Mucosa of stomach (tissue), 1 donor: ENCODE measurements around the gene PLD1.

Experiments
- H3K27me3 ChIP-seq: one replicate; pipeline ENCODE4 v1.7.0; 2013; ENCODE audit warnings: mild to moderate bottlenecking, low read length; ENCODE audit not compliant: control insufficient read depth, insufficient read depth
- H3K36me3 ChIP-seq: one replicate; pipeline ENCODE4 v1.7.0; 2013; ENCODE audit warnings: low read length; ENCODE audit not compliant: control insufficient read depth, insufficient read depth
- H3K4me1 ChIP-seq: one replicate; pipeline ENCODE4 v1.7.0; 2013; ENCODE audit warnings: mild to moderate bottlenecking, low read length; ENCODE audit not compliant: control insufficient read depth, insufficient read depth
- H3K4me3 ChIP-seq: one replicate; pipeline ENCODE4 v1.7.0; 2013; ENCODE audit warnings: low read length
- H3K9ac ChIP-seq: one replicate; pipeline ENCODE4 v1.7.0; 2013; ENCODE audit warnings: mild to moderate bottlenecking, low read length, moderate library complexity
- H3K9me3 ChIP-seq: one replicate; pipeline ENCODE4 v1.7.0; 2013; ENCODE audit warnings: mild to moderate bottlenecking, low read length, moderate library complexity; ENCODE audit not compliant: control insufficient read depth
- donor health status: Pancreatic carcinoma.

The PLD1 gene

DNA sequence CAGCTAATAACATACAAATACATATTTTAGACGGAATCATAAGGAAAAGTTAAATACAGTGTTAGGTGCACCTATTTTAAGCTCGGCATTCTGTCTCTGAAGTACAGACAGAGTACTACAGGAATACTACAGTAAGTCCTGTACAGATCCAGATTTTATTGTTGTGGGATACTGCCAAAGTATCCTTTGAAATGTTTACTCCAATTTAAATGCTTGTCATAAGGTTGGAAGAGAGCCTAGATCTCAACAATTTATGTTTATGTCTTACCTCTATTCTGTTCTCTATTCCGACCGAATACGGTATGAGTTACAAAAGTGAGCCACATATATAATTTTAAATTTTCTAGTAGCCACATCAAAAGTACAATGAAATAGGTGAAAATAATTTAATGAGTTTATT is 25.3 kb downstream of the PLD1 start:
- no peak overlapping the region for H3K4me3 ChIP-seq
- no peaks in the 10 kb centered on the region for H3K27me3 ChIP-seq
- H3K9ac ChIP-seq = no peak overlapping the region
- H3K9me3 ChIP-seq = no peaks in the 10 kb centered on the region
- H3K36me3 ChIP-seq = no peaks in the 10 kb centered on the region
- peaks cover 5% of the 10 kb centered on the region for H3K4me1 ChIP-seq

DNA sequence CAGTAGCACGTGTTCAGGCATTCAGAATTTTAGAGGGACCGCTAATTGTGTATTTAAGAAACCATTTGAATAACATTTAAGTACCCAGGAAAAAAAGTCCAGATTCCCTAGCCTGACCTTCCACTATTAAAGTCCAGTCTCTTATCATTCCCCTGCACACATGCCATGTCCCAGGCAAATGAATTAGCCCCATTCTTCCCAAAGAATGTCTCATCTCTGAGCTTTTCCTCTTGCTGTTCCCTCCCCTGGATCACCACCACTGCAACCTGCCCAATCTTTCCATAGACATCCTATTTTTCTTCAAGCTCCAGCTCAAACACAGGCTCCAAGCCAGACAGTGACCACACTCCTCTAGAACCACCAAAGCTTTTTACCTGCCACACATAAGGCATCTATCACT is 25.9 kb downstream of the PLD1 start:
- Histone ChIP-seq H3K4me1 (peaks cover 5% of the 10 kb centered on the region), H3K4me3 (no peak overlapping the region), H3K9ac (no peak overlapping the region), H3K36me3 (no peaks in the 10 kb centered on the region), H3K9me3 (no peaks in the 10 kb centered on the region), H3K27me3 (no peaks in the 10 kb centered on the region)

DNA sequence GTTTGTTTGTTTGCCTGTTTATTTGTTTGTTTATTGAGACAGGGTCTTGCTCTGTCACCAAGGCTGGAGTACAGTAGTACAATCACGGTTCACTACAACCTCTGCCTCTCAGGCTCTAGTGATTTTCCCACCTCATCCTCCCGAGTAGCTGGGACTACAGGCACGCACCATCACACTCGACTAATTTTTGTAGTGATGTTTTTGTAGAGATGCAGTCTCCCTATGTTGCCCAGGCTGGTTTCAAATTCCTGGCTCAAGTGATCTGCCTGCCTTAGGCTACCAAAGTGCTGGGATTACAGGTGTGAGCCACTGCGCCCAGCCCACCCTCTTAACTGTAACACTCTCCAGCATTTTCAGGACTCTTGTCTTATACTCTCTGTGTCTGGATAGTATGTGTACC is 26.7 kb downstream of the PLD1 start:
- H3K9me3 ChIP-seq = no peaks in the 10 kb centered on the region
- no peaks in the 10 kb centered on the region for H3K27me3 ChIP-seq

DNA sequence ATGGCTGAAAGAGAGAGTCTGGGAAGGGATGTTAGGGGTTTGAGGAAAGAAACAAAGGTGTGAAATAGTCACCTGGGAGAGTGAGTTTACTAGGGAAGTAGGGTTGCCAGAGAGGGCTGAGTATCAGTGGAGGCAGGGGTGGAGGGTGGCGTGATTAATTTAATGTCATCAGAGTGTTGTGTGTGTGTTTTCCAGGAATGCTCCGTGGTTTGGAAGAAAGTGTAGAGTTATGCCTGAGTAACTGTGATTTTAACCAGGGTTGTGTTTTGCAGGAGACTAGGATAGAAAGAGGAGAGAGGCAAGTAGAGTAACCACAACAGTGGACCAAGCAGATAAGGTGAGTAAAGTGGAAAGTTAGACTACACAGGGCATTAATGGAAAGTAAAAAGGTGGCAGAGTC is 27.2 kb downstream of the PLD1 start:
- H3K4me1 ChIP-seq = no peaks in the 10 kb centered on the region
- H3K36me3 ChIP-seq = no peaks in the 10 kb centered on the region

More for the DNA sequence above, 26.7 kb downstream of the PLD1 start:
- Histone ChIP-seq H3K4me1 (no peaks in the 10 kb centered on the region), H3K9ac (no peak overlapping the region), H3K4me3 (no peak overlapping the region), H3K36me3 (no peaks in the 10 kb centered on the region)

DNA sequence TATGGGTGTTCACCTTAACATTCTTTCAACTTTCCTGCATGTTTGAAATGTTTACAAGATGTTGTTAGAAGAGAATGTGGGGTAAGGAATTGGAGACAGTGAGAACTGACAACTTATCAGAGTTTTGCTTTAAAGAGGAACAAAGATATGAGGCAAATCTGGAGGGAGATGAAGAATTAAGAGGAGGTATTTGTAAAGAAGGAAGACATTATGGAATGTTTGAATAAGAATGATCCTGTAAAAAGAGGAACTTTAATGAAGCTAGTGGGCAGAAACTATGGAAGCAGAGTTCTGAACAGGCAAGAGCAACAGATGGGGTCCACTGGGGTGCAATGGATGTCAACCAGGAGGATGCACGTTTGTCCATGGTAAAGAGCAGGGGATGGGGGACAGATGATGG is 27.7 kb downstream of the PLD1 start:
- no peak overlapping the region for H3K4me3 ChIP-seq
- H3K36me3 ChIP-seq = no peaks in the 10 kb centered on the region
- H3K9me3 ChIP-seq = no peaks in the 10 kb centered on the region
- H3K9ac ChIP-seq = no peak overlapping the region
- no peaks in the 10 kb centered on the region for H3K27me3 ChIP-seq
- no peaks in the 10 kb centered on the region for H3K4me1 ChIP-seq

More for the DNA sequence above, 27.2 kb downstream of the PLD1 start:
- H3K9ac ChIP-seq = no peak overlapping the region
- no peak overlapping the region for H3K4me3 ChIP-seq
- H3K9me3 ChIP-seq = no peaks in the 10 kb centered on the region
- H3K27me3 ChIP-seq = no peaks in the 10 kb centered on the region

DNA sequence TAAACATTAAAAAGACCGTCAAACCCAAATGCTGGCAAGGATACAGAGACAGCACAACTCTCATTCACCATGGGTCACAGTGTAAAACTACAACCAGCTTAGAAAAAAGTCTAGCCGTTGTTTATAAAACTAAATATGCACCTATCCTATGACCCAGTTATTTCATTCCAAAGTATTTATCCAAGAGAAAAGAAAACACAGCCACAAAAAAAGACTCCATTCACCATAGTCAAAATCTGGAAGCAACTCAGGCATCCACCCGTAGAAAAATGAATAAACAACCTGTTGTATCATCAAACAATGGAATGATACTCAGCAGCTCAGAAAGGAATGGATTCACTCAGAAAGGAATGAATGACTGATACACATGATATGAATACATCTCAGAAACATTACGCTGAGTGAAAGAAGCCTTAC is 28.6 kb downstream of the PLD1 start:
- H3K9me3 ChIP-seq = no peaks in the 10 kb centered on the region
- no peaks in the 10 kb centered on the region for H3K36me3 ChIP-seq
- no peak overlapping the region for H3K4me3 ChIP-seq
- no peak overlapping the region for H3K9ac ChIP-seq
- no peaks in the 10 kb centered on the region for H3K27me3 ChIP-seq
- no peaks in the 10 kb centered on the region for H3K4me1 ChIP-seq

DNA sequence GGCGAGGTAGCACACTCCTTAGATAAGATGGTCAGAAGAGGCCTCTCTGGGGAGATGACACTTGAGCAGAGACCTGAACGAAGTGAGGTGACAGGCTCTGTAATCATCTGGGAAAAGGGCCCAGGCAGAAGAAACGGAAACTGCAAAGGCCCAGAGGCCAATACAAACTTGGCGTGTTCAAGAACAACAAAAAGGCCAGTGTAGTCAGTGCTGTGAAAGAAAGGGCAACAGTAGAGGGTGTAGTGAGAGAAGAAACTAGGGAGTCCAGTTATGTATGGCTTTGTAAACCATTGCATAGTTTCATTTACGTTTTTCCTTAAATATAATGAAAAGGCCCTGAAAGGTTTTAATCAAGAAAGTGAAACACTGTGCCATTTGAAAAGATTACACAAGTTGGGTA is 31.8 kb downstream of the PLD1 start:
- no peak overlapping the region for H3K9ac ChIP-seq
- no peak overlapping the region for H3K4me3 ChIP-seq
- no peaks in the 10 kb centered on the region for H3K27me3 ChIP-seq
- no peaks in the 10 kb centered on the region for H3K9me3 ChIP-seq
- H3K36me3 ChIP-seq = no peaks in the 10 kb centered on the region
- H3K4me1 ChIP-seq = no peaks in the 10 kb centered on the region

DNA sequence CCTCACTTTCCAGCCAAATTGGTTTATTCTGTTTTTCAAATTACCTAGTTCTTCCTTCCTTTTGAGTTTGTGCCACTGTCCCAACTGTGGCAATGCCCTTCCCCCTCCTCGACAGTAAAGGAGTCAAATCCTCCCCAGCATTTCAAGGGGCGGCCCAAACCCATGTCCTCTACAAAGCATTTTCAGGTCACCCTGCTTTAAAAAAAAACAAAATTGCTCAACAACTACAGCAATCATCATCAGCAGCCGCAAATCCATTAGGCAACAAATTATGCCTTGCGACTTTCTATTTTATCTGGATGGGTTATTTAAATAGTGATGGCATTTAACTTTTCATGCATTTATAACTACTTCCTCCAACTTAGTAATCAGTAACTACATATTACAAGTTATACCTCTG is 32.7 kb downstream of the PLD1 start:
- H3K27me3 ChIP-seq = no peaks in the 10 kb centered on the region
- no peak overlapping the region for H3K4me3 ChIP-seq
- no peaks in the 10 kb centered on the region for H3K4me1 ChIP-seq
- no peak overlapping the region for H3K9ac ChIP-seq
- H3K36me3 ChIP-seq = no peaks in the 10 kb centered on the region
- no peaks in the 10 kb centered on the region for H3K9me3 ChIP-seq

DNA sequence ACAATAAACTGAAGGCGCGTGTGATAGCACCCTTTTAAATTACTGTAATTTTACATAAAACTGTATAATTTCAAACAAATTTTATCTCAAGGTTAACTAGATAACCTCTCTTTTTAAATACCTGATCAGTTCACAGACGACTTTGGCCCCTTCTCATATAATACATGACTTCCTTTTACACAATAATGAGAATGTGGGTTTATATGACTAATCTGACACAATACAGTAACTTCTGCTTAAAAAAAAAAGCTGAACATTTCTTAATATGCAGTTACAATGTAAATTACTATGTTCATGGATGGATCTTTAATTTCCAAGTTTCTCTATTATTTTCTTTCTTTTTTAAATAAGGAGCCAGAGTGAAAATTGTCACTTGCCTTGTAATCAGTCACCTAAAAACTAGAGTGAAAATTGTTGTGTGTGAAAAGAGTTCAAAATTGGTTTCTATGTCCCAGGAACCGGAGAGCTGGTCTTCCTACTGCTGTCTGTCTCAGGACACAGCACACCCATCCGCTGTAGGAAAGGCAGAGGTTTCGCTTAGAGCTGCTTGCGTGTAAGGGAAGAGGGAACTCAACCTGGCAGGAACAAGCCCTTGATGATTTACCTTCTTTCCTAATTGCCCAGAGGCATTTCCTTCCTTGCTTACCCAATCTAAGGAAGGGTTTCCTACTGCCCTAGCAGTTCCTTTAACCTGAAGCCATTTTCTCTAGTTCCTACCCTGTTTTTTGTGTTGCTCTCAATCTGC is 33.3 kb downstream of the PLD1 start:
- Histone ChIP-seq H3K4me3 (no peak overlapping the region), H3K27me3 (no peaks in the 10 kb centered on the region), H3K9ac (no peak overlapping the region), H3K9me3 (no peaks in the 10 kb centered on the region), H3K36me3 (no peaks in the 10 kb centered on the region), H3K4me1 (no peaks in the 10 kb centered on the region)

DNA sequence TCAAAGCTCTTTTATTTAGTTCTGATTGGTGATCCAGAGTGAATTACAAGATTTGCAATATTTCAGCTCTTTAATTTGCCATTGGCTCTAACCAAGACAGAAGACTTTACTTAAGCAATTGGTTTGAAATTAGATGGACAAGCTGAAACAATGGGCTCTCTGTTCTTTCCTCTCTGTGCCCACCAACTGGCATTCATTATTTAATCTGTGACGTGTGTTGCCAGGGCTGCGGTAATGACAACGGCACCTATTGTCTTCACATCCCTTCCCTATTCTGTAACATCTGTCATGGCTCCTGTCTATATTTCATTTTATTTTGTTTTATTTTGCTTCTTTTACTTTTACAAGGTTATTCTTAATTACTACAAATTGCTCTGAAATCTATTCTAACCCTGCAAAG is 33.9 kb downstream of the PLD1 start:
- H3K4me1 ChIP-seq = no peaks in the 10 kb centered on the region
- no peak overlapping the region for H3K4me3 ChIP-seq
- H3K36me3 ChIP-seq = no peaks in the 10 kb centered on the region
- H3K27me3 ChIP-seq = no peaks in the 10 kb centered on the region
- H3K9ac ChIP-seq = no peak overlapping the region
- no peaks in the 10 kb centered on the region for H3K9me3 ChIP-seq

DNA sequence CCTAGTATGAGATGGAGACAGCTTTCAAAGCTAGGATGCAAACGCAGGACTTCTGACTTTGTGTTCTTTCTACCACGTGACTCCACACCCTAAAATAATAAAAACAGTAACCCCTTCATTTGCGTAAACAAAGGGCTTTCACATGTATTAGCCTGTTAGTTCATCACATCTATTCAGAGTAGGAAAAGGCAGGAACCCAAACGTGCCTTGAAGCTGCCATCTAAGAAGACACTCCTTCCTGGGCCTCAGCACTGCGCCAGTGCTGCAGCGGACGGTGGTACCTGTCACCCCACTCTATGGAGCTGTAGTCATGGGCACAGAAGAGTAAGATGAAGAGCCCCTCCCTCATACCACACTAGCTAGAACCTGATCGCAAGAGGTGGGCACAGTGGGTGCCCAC is 34.3 kb downstream of the PLD1 start:
- H3K4me1 ChIP-seq = no peaks in the 10 kb centered on the region
- H3K27me3 ChIP-seq = no peaks in the 10 kb centered on the region
- H3K9me3 ChIP-seq = no peaks in the 10 kb centered on the region
- no peak overlapping the region for H3K4me3 ChIP-seq
- no peaks in the 10 kb centered on the region for H3K36me3 ChIP-seq
- no peak overlapping the region for H3K9ac ChIP-seq

DNA sequence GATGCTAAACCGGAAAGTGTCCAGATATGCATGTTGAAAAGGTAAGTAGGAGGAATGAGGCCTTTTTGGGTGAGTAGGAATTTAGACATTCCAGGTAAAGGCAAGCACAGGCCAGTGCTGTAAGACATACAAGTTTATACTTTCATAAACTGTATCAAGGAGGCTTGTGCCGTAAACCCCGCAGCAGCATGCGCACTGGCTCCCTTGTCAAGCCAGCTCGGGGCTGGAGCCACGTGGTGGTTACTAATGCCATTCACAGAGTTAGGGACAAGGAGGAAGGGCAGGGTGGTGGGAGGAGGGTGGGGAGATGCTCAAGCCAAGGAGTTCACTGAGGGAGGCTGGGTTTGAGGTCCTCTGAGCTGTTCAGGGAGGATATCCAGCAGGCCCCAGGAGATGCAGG is 35.8 kb downstream of the PLD1 start:
- H3K36me3 ChIP-seq = no peaks in the 10 kb centered on the region
- H3K4me3 ChIP-seq = no peak overlapping the region
- no peaks in the 10 kb centered on the region for H3K4me1 ChIP-seq
- no peaks in the 10 kb centered on the region for H3K27me3 ChIP-seq
- no peak overlapping the region for H3K9ac ChIP-seq
- no peaks in the 10 kb centered on the region for H3K9me3 ChIP-seq
